HG02798 (cell line): ENCODE measurements around the gene LIG3.
"Not testable (repeated sequence)": the region's sequence is repeated elsewhere in the genome, so short reads cannot be mapped to it uniquely, and the experiment has no call there.

Source experiments
- ATAC-seq: cut with Tn5 transposase; IDR thresholded peaks from one replicate; pipeline ENCODE4 v1.9.1; 2021; ENCODE audit warnings: mild to moderate bottlenecking; ENCODE audit not compliant: unreplicated experiment, poor library complexity

LIG3 gene

DNA sequence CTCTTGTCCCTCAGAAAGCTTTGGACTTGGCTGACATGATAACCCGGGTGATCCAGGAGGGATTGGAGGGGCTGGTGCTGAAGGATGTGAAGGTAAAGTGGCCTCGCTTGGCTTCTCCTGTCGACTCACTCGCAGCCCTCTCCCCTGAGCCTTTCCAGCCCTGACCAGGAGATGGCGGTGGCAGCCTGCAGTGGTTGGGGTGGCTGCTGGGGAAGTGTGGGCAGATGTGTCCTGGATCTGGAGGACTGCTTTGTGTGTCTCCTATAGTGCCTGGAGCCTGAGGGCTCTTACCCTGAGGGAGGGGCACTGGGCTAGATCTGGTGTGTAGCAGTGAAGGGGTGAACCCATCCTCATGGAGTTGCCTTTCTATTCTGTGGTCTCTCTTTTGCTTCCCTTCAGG is 17.9 kb downstream of the LIG3 start:
- ATAC-seq: peak; percentile 61

DNA sequence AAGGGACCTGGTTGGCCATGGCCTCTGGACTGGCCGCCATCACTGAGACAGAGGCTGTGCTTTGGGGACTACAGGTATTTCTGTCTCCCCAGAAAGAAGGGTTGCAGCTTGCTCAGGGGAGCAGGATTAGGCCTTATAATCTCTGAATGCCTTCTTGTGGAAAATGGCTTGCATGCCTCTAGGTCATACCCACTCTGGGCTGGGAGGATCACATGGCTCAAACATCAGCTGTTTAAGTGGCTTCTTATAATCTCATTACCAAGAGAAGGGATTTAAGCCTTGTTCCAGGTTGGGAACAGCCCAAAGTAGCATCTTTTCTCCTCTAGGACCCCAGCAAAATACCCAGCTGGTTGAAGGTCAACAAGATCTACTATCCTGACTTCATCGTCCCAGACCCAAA is 19.1 kb downstream of the LIG3 start:
- no peak for ATAC-seq

DNA sequence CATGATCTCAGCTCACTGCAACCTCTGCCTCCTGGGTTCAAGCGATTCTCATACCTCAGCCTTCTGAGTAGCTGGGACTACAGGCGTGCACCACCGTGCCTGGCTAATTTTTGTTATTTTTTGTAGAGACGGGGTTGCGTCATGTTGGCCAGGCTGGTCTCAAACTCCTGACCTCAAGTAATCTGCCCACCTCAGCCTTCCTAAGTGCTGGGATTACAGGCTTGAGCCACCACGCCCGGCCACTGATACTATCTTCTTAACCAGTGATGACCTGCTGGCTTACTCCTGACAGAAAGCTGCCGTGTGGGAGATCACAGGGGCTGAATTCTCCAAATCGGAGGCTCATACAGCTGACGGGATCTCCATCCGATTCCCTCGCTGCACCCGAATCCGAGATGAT is 20.7 kb downstream of the LIG3 start:
- not testable (repeated sequence) for ATAC-seq

DNA sequence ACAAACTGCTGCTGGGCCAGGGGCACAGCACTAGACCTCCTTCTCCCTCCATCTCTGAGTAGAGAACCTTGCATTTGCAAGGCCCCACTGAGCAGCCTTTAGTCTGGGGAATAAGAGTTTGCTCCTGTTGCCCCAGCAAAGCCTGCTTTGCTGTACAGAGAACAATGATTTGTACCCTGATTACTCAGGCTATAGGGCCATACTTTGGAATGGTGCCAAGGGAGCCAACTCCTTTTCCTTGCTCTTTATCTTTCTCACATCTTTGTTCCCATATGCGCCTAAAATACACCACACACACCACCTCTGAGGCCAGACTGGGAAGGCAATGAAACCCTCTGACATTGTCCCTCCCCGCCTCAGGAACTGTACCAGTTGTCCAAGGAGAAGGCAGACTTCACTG is 21.2 kb downstream of the LIG3 start:
- no peak for ATAC-seq

DNA sequence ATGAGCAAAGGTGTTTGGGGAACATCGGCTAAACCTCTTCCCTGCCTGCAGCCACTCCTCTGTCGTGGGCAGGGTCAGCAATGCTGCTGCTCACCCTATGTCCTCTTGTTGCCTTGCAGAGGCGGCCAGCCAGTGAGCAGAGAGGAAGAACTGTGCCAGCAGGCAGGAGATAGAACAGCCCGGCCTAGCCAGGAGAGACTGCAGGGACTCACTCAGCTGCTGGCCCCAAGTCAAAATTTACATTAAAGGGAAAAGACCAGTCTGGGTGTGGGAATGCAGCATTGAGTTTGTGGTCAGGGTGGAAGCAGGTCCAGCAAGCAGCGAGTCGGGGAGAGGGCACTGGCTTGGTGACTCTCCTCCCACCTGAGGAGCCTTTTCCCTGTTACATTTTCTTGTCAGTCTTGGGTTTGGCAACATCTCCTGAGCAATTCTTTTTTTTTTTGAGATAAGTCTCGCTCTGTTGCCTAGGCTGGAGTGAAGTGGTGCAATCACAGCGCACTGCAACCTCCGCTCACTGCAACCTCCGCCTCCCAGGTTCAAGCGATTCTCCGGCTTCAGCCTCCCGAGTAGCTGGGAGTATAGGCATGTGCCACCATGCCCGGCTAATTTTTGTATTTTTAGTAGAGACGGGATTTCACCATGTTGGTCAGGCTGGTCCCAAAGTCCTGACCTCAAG is 22.7 kb downstream of the LIG3 start:
- ATAC-seq: no peak

DNA sequence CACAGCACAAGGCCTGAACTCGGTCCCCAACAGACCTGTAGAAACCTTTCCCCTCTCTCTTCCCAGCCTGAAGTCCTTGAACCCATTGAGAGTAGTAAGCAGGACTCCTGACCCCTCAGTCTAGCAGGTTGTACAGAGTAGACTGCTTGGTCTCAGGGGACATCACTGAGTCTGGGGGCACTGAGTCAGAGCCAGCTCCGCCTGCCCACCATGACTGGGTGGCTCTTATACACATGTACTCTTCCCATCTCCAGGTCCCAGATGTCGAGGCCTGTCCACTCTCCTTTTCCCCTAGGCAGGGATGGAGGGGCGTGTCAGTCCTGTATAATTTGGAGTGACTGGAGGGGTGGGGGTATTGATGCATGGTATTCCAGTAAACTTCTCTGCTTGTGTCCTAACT is 23.5 kb downstream of the LIG3 start:
- ATAC-seq: no peak

DNA sequence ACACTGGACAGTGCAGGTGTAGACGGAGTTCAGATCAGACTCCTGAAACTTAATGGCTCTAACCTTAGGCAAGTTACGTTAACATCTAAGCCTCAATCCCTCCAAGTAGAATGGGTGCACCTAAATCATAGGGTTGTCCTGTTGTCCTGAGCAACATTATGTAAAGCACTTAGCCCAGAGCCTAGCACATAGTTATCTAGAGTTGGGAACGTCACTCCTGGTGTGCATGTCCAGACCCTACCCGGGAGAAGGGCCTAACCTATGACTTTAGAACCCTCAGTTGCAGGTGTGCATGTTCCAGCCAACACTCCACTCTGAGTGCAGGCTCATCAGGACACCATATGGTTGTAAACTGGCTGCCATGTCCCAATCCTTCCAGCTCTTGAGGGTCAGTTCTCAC is 26.0 kb downstream of the LIG3 start:
- ATAC-seq: no peak

DNA sequence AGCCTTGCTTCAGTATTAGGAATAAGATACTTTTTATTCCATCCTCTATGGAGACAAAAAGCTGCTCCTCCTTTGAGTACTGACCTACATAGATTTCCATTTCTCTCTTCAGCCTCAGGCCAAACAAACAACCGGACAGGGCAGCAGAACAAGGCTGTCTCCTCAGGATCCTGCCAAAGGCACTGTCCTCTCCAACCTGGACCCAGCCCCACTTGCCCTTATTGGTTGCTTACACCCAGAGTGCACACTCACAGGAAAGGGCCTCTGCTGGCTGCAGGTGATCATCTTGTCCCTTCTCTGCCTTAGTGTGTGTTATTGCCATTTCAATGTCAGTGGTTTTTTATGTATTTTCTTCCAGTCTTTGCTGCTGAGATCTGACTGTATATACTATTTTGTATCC is 26.6 kb downstream of the LIG3 start:
- ATAC-seq: no peak

DNA sequence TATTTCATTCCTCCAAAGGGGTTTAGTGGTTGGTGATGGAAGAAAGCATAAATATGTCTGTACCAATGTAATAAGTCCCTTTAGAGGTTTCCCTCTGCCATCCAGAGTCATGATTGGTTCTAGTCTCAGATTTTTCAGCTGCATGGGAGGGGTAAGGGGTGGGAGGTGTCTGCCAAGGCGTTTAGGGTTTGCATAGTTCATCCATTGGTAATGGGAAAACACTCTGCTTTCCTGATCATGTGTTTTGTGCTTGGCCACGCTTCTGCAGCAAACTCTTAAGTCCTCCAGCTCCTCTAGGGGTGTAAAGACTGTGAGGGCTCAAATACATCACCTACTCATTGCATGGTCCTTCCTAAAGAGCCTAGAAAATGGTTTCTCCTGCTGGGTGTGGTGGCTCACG is 29.8 kb downstream of the LIG3 start:
- ATAC-seq: no peak

DNA sequence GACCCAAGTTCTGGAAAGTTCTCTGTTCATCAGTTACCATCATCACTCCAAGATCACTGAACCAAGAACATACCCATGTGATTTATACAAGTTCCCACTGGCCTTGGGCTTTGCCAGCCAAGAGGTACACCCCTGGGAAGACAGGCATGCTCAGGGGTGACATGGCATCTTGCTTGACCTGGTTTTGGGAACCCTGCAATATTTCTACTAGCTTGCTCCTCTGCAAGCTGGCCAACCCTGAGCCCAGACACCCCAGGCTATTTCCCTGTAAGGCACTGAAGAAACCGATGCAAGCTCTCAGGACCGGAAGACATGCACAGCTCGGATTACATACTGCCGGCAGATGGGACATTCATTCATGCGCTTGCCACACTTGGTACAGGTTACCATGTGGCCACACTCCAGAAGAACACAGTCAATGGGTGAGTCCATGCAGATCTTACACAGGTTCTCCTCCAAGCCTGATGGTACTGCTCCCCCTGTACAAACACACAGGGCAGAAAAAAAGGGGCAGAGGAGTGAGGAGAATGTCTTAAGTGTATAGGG is 31.4 kb downstream of the LIG3 start:
- ATAC-seq: no peak

DNA sequence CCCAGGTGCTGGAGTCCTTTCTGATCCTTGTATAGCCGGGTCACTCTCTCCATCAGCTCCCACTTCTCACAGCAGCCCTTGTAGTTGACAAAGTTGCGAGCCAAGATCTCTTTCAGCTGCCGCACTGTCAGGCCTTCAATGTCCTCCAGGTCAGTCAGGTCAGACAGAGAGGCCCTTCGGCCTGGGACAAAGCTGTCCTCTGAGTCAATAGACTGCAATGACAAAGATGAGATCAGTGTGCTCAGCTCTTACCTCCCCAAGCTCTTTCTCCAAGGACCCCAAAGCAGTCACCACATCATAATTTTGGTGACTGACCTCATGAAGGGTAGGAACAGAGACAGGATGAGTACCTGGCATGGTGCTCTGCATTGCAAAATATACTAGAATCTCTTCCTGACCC is 36.1 kb downstream of the LIG3 start:
- ATAC-seq: no peak

DNA sequence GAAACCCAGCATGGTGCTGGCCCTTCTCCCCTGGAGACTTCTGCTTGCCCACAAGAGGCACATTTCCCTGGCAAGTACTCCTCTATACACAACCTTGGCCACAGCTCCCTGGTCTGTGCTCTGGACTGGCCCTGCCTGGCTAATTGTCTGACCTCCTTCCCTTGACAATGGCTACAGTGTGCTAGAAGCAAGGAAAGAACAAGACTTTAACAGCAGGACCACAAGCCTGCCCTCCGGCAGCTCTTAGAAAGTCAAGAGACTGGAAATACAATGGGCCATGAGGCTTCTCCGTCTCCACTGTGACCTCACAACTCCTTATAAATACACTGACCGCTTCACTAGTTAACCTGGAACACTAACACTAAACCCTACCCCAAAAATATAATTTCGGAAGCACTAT is 36.7 kb downstream of the LIG3 start:
- no peak for ATAC-seq

DNA sequence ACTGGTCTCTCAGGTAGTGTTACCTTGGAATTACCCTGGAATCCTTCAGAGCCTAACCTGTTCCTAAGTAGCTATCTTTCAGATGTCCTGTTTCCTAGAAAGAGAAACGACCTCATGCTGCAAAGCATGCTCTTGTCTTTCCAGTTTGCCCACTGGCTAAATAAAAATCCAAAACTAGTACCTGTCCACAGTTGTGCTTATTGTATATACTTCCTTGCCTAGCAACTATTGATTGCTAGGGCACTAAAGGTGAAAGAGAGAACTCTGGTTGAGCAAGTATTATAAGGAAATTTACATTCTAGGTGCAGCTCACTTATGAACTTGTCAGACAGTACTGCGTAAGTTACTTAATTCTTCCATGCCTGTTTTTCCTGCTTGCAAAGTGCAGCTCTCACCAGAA is 38.5 kb downstream of the LIG3 start:
- ATAC-seq: no peak

DNA sequence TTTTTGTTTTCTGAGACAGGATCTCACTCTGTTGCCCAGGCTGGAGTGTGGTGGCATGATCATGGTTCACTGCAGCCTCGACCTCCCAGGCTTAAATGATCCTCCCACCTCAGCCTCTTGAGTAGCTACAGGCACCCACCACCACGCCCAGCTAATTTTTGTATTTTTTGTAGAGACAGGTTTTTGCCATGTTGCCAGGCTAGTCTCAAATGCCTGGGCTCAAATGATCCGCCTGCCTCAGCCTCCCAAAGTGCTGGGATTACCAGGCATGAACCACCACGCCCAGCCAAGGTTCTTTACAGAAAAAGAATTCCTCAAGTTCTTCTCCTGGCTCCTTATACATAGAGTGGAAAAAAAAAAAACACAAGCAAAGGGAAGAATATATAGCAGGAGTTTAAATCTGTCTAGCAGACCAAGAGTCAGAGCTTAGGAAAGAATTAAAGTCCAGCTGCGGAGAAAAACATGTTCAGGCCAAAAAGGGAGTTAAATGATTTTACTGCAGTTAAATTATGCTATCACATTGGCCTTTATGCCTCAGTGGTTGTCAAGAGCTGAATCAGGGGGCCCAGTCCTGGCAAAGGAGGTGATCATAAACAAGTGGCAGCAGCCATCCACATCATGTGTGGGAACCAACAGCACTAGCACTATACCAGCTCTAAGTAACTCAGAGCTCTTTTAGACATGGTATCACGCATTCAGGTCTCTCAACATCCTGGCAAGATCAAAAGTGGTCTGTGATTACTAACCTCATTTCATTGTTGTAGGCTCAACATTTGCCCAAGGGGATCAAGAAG is 39.3 kb downstream of the LIG3 start:
- no peak for ATAC-seq

DNA sequence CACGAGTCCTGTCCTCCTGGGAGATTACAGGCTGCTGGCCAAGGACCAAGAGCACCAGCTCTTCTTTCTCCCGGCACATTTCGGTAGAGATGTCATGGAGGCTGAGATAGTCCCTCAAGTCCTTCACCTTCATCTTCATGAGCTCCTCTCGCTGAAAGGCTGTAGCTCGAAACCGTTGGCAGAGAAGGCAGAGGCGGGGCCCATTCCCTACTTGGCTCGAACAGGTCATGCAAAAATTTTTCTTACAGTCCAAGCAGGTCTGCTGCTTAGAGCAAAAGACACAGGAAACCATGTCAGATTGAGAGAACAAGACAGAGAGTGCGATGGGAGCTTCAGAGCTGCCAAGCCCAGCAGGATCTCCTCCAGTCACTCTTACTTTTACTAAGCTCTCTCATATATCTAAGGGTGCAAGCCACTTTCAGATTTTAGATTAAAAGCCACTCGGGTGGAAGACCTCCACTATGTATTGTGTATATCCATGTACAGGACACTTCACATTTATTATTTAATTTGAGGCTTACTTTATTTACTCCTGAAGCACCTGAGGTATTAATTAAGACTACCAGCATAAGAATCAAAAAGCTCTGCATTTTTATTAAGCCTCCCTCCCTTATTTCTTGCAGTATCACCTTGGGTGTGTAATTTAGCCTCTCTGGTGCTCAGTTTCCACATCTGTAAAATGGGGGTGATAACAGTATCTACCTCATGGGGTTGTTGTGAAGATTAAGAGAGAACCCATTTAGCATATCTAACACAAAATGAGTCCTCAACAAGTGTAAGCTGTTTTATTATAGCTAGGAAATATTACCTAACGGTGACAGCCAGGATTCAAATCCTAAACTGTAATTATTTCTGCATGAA is 41.4 kb downstream of the LIG3 start:
- ATAC-seq: no peak

DNA sequence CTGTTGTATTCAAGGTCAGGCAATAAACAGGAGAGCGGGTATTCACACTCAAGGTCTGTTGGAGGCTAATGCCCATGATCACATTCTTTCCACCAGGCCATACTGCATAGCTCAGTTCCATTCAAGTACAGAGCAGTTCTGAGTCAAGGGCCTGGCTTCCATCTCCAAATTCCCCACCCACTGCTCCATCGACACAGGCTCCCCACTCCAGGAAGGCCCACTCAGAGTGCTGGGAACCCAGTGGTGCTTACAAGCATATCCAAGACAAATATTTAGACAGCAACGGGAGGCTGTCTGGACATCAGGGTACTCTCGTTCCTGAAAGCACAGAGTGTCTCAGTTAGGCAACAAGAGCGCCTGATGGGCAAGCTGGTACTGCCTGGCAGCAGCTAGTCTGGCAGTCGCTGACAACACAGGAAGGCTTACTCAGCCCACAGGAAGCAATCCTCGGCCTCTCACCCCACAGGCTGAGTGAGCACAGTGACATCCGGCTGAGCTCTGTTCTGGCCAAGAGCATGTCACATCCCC is 42.3 kb downstream of the LIG3 start:
- ATAC-seq: peak; percentile 49

DNA sequence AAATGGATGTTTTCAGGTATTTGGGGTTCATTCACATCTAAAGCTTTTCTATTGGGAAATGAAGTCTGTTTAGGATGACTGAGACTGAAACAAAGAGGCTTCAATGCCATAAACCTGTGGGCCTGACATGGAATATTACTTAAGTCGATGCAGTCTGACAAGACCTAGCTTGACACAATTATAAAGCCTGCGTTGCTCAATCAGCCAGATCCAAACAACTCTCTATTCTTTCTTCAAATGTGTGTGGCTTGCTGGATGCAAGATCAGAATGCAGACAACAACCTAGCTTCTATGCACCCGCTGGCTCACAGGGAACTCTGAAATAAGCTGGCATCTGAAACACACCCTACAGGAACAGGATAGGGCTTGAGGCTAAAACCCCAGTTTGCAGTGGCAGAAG is 43.2 kb downstream of the LIG3 start:
- no peak for ATAC-seq

DNA sequence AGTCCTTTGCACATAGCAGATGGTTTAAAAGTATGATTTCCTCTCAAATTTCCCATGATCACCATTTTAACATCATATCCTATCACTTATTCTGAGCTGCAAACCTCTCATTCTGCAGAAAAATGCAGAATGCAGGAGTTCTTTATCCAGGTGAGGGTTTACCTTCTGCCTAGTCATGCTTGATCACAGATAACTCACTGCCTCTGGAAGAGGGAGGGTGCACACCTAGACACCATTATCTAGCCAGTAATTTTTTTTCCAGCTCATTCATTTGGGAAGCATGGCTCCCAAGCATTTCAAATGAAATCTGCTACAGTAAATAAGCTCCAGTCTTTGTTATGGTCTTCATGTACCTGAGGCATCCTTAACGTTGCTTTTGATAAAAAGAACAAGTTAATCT is 45.2 kb downstream of the LIG3 start:
- ATAC-seq: no peak

DNA sequence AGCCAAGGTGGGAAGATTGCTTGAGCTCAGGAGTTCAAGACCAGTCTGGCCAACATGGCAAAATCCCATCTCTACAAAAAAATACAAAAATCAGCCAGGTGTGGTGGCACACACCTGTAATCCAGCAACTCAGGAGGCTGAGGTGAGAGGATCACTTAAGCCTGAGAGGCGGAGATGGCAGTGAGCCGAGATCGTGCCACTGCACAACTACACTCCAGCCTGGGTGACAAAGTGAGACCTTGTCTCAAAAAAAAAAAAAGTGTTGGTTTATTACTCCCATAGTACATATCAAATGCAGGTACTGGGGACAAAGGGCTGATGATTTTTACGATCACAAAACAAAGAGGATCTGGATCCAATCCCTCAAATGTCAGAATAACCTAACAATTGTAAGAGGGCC is 47.8 kb downstream of the LIG3 start:
- ATAC-seq: not testable (repeated sequence)

DNA sequence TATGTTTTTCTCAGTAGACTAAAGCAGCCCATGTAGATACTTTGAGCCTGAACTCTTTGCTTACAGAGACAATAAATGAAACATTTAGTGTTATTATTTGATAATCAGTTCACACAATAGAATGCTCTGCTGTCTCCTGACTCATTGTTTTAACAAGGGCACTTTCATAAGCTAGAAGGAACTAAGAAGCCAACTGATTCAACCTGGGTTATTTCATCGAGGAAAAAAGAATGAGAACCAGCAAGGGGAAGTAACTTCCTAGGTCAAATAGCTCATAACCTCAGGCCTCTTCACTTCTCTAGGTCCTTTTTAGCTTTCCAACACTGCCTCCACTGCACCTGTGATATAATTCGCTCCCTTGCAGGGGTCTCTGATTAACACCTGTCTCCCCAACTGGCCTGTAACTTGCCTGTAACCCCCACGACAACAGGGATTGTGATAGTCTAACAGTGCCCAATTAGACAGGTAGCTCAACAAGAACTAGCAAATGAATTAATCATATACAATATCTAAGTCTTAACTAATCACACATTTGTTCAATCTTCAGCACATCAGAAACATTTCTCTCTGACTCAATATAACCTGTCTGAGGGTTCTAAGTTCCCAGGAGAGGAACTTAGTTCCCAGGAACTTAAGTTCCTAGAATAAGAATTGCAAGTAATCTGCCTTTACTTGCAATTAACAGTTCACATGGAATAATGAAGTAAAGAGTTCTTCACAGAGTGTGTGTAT is 48.4 kb downstream of the LIG3 start:
- ATAC-seq: no peak
